ENCODE results near the gene GARNL3.

Gene GARNL3

GRCh38 chr9:127264462-127265219 is at the start of gene GARNL3:
TSS of gene GARNL3 (plus strand) at chr9:127264774. CDS start at chr9:127264878, 104 bp downstream.
- no peak for DNase-seq

DNA sequence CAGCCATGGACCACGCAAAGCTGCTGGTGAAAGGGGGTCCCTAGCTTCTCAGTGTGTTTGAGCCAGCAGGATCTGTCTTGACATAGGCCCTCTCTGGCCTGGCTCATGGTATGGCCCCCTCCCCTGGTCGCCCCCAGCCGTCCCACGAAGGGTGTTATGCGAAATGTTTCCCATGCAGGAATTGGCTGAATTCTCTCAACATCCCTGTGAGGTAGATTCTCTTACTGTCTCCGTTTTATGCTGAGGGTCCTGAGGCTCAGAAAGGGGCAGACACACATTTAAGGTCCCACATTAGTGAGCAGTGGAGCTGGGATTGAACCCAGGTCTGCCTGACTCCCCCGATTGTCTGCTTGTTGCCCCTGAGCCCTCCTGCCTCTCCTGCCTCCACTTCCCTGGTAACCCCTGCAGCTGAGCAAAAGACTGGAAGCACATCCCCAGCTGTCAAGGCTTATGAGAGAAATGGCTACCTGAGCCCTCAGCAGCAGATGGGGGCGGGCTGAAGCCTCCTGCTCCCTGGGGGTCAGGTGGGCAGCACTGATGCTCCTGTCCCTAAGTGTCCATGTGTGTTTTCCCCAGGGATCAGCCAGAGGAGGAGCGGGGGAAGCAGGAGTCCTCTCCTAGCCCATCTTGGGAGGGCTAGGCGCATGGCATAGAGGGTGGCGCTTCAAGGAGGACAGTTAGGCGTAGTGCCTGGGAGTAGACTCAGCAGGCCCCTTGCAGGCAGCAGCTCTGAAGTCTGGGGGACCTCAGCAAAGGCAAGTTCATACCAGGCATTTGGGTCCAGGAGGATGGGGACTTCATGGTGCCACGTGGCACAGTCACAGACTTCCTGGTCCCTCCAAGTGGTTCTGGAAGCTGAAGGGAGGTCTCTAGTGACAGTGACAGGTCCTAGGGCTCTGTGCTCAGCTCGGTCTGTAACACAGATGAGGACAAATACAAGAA is 49.0 kb upstream of the GARNL3 start:
- DNase-seq: no peak

DNA sequence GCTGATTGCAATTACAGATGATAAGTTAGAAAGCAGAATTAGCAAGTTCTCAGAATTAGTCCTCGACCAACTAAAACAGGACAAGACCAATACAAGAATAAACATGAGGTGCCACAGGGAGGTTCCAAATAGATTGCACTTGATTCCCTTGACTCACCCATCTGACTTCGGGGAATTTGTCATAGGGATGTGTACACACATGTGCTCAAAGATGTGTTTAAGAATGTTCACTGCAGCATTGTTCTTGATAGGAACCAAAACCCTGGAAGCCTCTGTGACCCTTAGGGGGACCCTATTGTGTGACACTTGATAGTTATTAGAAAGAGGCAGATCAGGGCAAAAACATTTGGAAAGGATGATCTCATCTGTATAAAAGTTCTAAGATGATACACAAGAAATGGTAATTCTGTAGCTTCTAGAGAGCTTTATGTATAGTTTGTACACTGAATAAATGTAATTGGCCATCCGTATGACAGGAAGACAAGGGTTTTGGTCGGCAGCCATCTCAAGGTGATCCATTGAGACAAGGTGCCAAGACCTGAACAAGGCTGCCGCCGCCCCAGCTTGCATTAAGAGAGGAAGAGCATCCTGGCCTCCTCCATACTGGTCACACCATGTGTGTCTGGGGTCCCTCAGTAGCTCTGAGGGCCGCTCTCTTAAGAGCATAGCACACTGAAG is 48.2 kb upstream of the GARNL3 start:
- DNase-seq: no peak

GRCh38 chr9:127216888-127217217 is 47.7 kb upstream of the GARNL3 start:
- no peak for DNase-seq

GRCh38 chr9:127218818-127219217 is 45.8 kb upstream of the GARNL3 start:
- DNase-seq: no peak

DNA sequence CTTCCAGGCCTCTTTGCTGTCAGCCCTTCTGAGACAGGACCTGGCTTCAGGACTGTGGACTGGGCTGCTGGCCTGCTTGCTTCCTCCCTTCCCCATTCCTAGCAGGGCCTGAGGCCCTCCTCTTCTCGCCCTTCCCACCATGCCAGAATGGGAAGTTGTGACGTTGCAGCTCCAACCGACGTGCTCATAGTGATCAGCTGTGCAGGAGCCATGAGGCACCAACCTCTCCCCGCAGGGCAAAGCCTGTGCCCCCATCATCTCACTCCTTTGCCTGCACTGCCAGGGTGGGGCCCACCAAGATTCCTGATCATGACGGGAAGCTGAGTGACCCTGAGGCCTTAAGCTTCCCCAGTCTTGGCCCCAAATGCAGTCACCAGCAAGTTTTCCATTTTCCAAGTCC is 45.1 kb upstream of the GARNL3 start:
- no peak for DNase-seq

DNA sequence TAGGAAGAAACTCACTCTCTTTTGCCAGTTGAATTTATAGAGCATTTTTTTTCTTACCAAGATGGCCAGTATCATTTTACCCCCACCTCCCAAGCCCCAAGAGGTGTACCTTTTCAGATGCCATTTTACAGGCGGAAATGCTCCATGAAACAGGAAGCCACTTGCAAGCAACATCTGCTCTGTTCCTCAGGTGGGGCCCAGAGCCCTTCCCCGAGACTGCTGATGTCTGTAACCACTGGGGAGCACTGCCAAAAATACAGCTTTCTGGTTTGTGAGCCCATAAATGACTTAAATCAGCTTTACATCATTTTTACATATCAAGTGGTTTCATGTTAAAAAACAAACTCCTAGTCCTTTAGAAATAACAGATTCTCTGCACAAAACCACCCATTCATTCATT is 42.9 kb upstream of the GARNL3 start:
- no peak for DNase-seq

DNA sequence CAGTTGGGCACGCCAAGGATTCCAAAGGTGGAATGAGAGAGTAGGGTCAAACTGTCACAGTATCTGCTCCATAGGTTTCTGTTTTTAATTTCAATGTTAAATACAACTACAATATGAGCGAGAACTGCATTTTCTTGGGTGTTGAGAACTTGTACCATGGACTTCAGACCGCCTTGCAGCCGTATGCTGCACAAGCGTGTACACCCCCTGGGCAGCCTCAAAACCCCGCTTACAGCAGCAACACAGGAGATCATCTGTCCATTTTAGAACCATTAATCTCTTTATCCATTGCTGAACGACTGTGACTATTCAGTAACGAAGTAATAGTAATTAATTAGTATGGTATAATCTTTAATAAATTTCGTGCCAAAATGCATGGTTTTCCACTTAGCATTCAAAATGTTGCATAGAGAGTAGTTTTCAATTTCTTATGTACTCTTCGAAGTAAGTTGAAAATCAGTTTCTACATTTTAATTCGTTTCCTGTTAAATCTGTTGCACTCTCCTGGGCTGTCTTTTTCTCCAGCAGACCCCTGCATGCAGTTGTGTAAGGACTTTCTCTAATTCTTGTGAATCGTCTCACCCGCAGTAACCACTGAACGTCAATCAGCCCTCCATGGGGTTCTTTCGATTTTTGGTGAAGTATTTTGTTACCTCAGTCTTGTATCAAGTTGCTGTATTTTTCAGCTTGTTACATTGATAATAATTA is 42.0 kb upstream of the GARNL3 start:
- no peak for DNase-seq

DNA sequence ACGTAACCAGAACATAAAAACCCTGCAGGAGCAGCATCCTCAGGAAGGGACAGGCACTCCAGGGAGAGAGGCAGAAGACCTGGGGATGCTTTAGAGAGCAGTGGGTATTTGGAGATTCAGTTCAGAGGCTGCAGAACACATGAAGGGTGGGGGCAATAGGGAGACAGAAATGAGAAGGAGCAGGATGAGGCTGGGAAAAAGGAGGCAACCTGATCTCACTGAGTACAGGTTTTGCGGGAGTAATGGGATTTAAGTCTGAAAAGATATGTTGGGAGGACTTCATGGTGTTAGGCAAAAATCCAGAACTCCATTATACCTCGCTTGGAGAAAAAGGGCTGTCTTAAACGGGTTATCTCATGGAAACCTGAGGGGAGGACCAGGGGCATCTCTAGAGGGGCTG is 41.3 kb upstream of the GARNL3 start:
- DNase-seq: no peak

DNA sequence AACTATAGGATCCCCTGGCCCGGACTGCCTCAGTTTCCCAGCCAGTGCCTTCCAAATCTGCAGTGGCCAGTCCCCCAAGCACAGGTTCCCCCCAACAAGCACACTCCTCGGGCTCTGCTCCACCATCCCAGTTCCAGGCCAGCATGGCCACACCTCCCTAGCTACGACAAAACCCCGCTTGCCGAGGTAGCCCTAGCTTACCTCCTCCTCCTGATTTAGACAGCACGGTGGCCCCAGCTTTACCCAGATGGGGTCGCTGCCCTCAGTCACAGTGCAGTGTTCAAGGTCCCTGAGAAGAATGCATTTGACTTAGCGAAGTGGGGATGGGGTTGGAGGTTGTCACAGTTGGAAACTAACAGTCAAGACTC is 40.8 kb upstream of the GARNL3 start:
- no peak for DNase-seq

GRCh38 chr9:127224178-127224882 is 40.2 kb upstream of the GARNL3 start:
- DNase-seq: peak; percentile 57

GRCh38 chr9:127224883-127225739 is 39.5 kb upstream of the GARNL3 start:
- DNase-seq: peak; percentile 57

GRCh38 chr9:127225801-127226625 is 38.6 kb upstream of the GARNL3 start:
- no peak for DNase-seq

DNA sequence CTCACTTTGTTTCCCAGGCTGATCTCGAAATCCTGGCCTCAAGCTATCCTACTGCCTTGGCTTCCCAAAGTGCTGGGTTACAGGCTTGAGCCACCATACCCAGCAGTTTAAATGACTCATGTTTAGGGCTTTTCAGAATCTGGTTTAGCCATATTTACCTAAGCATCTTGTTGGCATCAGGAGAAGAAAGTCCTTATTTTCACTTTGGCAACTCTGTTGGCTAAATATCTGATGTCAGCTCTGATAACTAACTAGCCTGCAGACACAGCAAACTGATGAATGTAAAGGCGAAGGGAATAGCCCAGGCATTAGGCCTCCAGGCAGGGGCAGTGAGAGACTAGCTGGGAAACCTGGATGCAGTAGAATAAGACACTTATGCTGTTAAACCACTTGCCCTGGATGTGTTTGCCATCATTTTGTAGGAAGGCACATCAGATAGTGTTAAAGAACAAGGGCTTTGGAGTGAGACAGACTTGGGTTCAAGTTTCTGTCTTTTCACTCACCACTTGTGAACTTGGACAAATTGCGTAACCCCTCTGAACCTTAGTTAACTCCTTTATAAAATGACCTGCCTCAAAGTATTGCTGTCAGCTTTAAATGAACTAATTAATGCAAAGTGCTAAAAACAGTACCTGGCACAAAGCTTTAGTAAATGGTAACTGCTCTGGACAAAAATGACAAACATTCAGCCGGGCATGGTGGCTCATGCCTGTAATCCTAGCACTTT is 34.7 kb upstream of the GARNL3 start:
- DNase-seq: no peak

- DNase-seq: no peak
Observed at GRCh38 chr9:127231666-127232065, 32.9 kb upstream of the GARNL3 start.

GRCh38 chr9:127232833-127233549 is 31.6 kb upstream of the GARNL3 start:
- DNase-seq: no peak

DNA sequence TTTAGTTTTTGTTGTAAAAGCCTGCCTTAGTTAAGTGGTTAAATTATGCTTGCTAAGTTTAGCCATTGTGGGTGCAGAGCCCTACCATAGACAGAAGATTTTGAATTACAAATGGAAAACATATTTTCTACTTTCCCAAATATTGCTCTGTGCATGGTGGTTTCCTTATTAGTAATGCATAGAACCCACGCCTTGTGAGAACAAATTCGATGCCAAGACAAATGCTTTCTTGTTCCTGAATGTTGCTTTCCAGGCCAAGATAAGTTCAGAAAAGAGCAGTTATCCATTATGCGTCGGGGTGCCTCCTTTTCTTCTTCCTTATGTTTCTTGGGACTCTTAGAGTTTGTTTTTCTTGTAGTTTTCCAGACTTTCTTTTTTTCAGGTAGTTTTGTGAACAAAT is 31.0 kb upstream of the GARNL3 start:
- DNase-seq: no peak

DNA sequence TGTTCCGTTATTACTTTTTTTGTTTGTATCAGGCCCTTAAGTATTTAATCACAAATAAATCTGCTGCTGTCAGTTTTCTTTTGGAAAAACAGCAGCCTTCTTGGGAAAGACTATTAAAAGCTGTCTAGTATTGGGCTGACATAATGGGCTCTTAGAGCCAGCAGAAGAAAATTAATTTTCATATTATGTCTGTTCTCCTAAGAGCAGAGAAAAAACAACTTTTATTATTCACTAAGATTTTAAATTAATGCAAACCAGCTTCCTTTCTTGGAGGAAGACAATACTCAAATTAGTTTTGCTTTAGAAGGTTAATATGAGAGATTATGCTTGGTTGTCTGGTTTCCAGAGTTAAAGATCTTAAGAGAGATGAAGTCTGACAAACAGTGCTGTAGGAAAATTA is 30.6 kb upstream of the GARNL3 start:
- DNase-seq: no peak

- no peak for DNase-seq
Observed at GRCh38 chr9:127237801-127238200, 26.8 kb upstream of the GARNL3 start.
